ENCODE measurements around the gene RHBDF2. TPM values are rescaled to one million over a fixed set of nuclear protein-coding genes. Genes with fewer than 3 reads are reported as not detected.

RHBDF2 gene
- total and polyA plus RNA-seq, 4 donors: 20.1 to 116 (median 39.6) TPM

- DNase-seq (no peak), ATAC-seq (ENCODE audit: insufficient read depth, low FRiP score) (no peak)
- H3K4me1 ChIP-seq (ENCODE audit: control insufficient read depth in 5 of 5, insufficient read depth in 5 of 5, low read length in 5 of 5): no peaks in the 10 kb centered on the region
- H3K9me3 ChIP-seq (ENCODE audit: control insufficient read depth in 4 of 4, insufficient read depth in 3 of 4, low read length in 3 of 4): no peaks in the 10 kb centered on the region
- H3K9ac ChIP-seq (ENCODE audit: insufficient read depth in 1 of 2, low read length in 2 of 2): no peak overlapping the region
- H3K27ac ChIP-seq (ENCODE audit: low read depth in 1 of 2, low read length in 1 of 2): no peak overlapping the region
- WGBS, 2 donors: 96% methylated on average over 14 of the region's 14 CpGs
- H3K4me3 ChIP-seq: no peak overlapping the region
- H3K27me3 ChIP-seq (ENCODE audit: control insufficient read depth in 3 of 3, insufficient read depth in 3 of 3, low read length in 2 of 3): no peaks in the 10 kb centered on the region
- no peak for TF ChIP-seq CTCF (IDR thresholded peaks at IDR 0.05; ENCODE audit: control extremely low read depth, extremely low read depth)
- peaks cover 0 to 54% (median 0%) of the 10 kb centered on the region in 4 donors for H3K36me3 ChIP-seq (ENCODE audit: control insufficient read depth in 4 of 4, insufficient read depth in 4 of 4, low read length in 4 of 4)
Observed at GRCh38 chr17:76474238-76474637, 27.0 kb downstream of the RHBDF2 start.

DNA sequence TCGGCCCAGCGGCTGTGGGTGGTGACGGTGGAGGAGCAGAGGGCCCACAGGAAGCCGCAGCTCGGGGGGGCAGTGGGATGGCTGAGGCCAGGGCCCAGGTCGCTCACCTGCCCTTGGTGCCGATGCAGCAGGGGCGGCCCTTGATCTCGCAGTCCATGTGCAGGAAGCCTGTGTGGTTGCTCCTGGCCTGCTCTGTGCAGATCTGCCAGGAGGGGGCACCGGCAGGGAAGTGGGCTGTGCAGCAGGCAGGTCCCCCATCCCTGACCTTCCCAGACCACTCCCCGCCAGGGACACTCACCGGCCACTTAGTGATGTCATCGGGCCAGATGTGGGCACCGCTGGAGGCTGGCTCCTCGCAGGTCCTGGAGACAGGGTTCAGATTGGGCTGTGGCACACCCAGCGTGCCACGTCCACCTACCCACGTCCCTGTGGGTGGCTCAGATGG is 27.7 kb downstream of the RHBDF2 start:
- H3K36me3 ChIP-seq (ENCODE audit: control insufficient read depth in 4 of 4, insufficient read depth in 4 of 4, low read length in 4 of 4): peaks cover 0 to 47% (median 0%) of the 10 kb centered on the region in 4 donors
- H3K4me3 ChIP-seq: no peak overlapping the region
- TF ChIP-seq CTCF (IDR thresholded peaks at IDR 0.05; ENCODE audit: control extremely low read depth, extremely low read depth): no peak
- no peak overlapping the region for H3K27ac ChIP-seq (ENCODE audit: low read depth in 1 of 2, low read length in 1 of 2)
- WGBS, 2 donors: 83 to 87% methylated on average over 16 to 18 of the region's 18 CpGs
- H3K4me1 ChIP-seq (ENCODE audit: control insufficient read depth in 5 of 5, insufficient read depth in 5 of 5, low read length in 5 of 5): no peaks in the 10 kb centered on the region
- no peaks in the 10 kb centered on the region for H3K27me3 ChIP-seq (ENCODE audit: control insufficient read depth in 3 of 3, insufficient read depth in 3 of 3, low read length in 2 of 3)
- DNase-seq: no peak
- H3K9ac ChIP-seq (ENCODE audit: insufficient read depth in 1 of 2, low read length in 2 of 2): no peak overlapping the region
- ATAC-seq (ENCODE audit: insufficient read depth, low FRiP score): no peak
- H3K9me3 ChIP-seq (ENCODE audit: control insufficient read depth in 4 of 4, insufficient read depth in 3 of 4, low read length in 3 of 4): no peaks in the 10 kb centered on the region

GRCh38 chr17:76472726-76473125 is 28.5 kb downstream of the RHBDF2 start:
- Histone ChIP-seq H3K36me3 (ENCODE audit: control insufficient read depth in 4 of 4, insufficient read depth in 4 of 4, low read length in 4 of 4) (peaks cover 0 to 45% (median 0%) of the 10 kb centered on the region in 4 donors), H3K9ac (ENCODE audit: insufficient read depth in 1 of 2, low read length in 2 of 2) (no peak overlapping the region), H3K4me3 (no peak overlapping the region), H3K27me3 (ENCODE audit: control insufficient read depth in 3 of 3, insufficient read depth in 3 of 3, low read length in 2 of 3) (no peaks in the 10 kb centered on the region), H3K27ac (ENCODE audit: low read depth in 1 of 2, low read length in 1 of 2) (no peak overlapping the region), H3K4me1 (ENCODE audit: control insufficient read depth in 5 of 5, insufficient read depth in 5 of 5, low read length in 5 of 5) (no peaks in the 10 kb centered on the region), H3K9me3 (ENCODE audit: control insufficient read depth in 4 of 4, insufficient read depth in 3 of 4, low read length in 3 of 4) (no peaks in the 10 kb centered on the region)
- WGBS, 2 donors: 96 to 97% methylated on average over 11 of the region's 11 CpGs
- no peak for TF ChIP-seq CTCF (IDR thresholded peaks at IDR 0.05; ENCODE audit: control extremely low read depth, extremely low read depth)
- ATAC-seq (ENCODE audit: insufficient read depth, low FRiP score) (no peak), DNase-seq (no peak)

DNA sequence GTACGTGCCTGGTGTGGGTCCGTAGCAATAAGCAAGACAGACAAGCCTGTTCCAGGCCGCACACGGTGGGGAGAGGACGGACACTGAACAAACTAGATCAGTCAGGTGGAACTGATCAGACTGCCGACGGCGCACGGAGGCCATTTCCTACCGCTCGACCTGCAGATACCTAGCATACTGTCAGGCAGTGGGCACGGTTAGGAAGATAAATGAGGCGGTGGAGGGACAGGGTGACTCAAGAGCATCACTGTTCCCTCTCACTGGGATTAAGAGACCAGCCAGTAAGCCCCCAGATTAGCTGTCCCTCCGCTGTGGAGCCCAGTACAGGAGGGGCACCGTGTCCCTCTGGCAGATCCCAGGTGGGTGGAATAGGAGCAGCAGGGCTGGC is 29.0 kb downstream of the RHBDF2 start:
- no peak for DNase-seq
- H3K27me3 ChIP-seq (ENCODE audit: control insufficient read depth in 3 of 3, insufficient read depth in 3 of 3, low read length in 2 of 3): no peaks in the 10 kb centered on the region
- peaks cover 0 to 43% (median 0%) of the 10 kb centered on the region in 4 donors for H3K36me3 ChIP-seq (ENCODE audit: control insufficient read depth in 4 of 4, insufficient read depth in 4 of 4, low read length in 4 of 4)
- no peak overlapping the region for H3K27ac ChIP-seq (ENCODE audit: low read depth in 1 of 2, low read length in 1 of 2)
- no peak overlapping the region for H3K9ac ChIP-seq (ENCODE audit: insufficient read depth in 1 of 2, low read length in 2 of 2)
- 92 to 93% methylated on average over 15 of the region's 15 CpGs for WGBS, 2 donors
- no peaks in the 10 kb centered on the region for H3K9me3 ChIP-seq (ENCODE audit: control insufficient read depth in 4 of 4, insufficient read depth in 3 of 4, low read length in 3 of 4)
- no peak for ATAC-seq (ENCODE audit: insufficient read depth, low FRiP score)
- H3K4me3 ChIP-seq: no peak overlapping the region
- TF ChIP-seq CTCF (IDR thresholded peaks at IDR 0.05; ENCODE audit: control extremely low read depth, extremely low read depth): no peak
- no peaks in the 10 kb centered on the region for H3K4me1 ChIP-seq (ENCODE audit: control insufficient read depth in 5 of 5, insufficient read depth in 5 of 5, low read length in 5 of 5)

Data from lung (tissue), 12 donors.